Trophoblast cell (in vitro differentiated cells and primary cell): ENCODE results near the gene FYTTD1. TPM values are rescaled to one million over a fixed set of nuclear protein-coding genes. Genes with fewer than 3 reads are reported as not detected.

ENCODE experiments used
- DNase-seq, 2 donors: peaks; one replicate each; pipeline ENCODE4 v3.0.0-alpha.2; 2016
- H2AFZ ChIP-seq: 2 replicates; pipeline ENCODE4 v1.6.1; 2013; ENCODE audit warnings: low read length, moderate library complexity, mild to moderate bottlenecking; ENCODE audit not compliant: insufficient read depth, poor library complexity
- H2AK5ac ChIP-seq: 2 replicates; pipeline ENCODE4 v1.6.1; 2013; ENCODE audit warnings: mild to moderate bottlenecking, low read length
- H2BK120ac ChIP-seq: 2 replicates; pipeline ENCODE4 v1.6.1; 2013; ENCODE audit warnings: low read length, mild to moderate bottlenecking, moderate library complexity; ENCODE audit not compliant: insufficient read depth, poor library complexity
- H2BK12ac ChIP-seq: 2 replicates; pipeline ENCODE4 v1.6.1; 2013; ENCODE audit warnings: mild to moderate bottlenecking, low read length, moderate library complexity
- H2BK5ac ChIP-seq: 2 replicates; pipeline ENCODE4 v1.6.1; 2013; ENCODE audit warnings: low read length, low read depth, moderate library complexity, mild to moderate bottlenecking; ENCODE audit not compliant: poor library complexity
- H3K14ac ChIP-seq: 2 replicates; pipeline ENCODE4 v1.6.1; 2013; ENCODE audit warnings: mild to moderate bottlenecking, low read length
- H3K18ac ChIP-seq: 2 replicates; pipeline ENCODE4 v1.6.1; 2013; ENCODE audit warnings: mild to moderate bottlenecking, low read length
- H3K23ac ChIP-seq: 2 replicates; pipeline ENCODE4 v1.6.1; 2013; ENCODE audit warnings: low read length
- H3K27ac ChIP-seq: 2 replicates; pipeline ENCODE4 v1.5.1; 2013; ENCODE audit warnings: low read depth, mild to moderate bottlenecking, inconsistent platforms, low read length, moderate library complexity
- H3K27me3 ChIP-seq: 2 replicates; pipeline ENCODE4 v1.6.1; 2013; ENCODE audit warnings: inconsistent platforms, mild to moderate bottlenecking, low read length, moderate library complexity; ENCODE audit not compliant: insufficient read depth
- H3K36me3 ChIP-seq, 2 experiments: 1 replicate in 1 of 2; 2 replicates in 1 of 2; pipeline ENCODE4 v1.6.1; 2013; ENCODE audit warnings: low read length in 2 of 2, mild to moderate bottlenecking in 2 of 2, moderate library complexity in 1 of 2; ENCODE audit not compliant: insufficient read depth in 2 of 2, control insufficient read depth in 1 of 2
- H3K4ac ChIP-seq: 2 replicates; pipeline ENCODE4 v1.6.1; 2013; ENCODE audit warnings: low read depth, mild to moderate bottlenecking, low read length, moderate library complexity
- H3K4me1 ChIP-seq, 2 experiments: 1 replicate in 1 of 2; 2 replicates in 1 of 2; pipeline ENCODE4 v1.6.1; 2013; ENCODE audit warnings: low read length in 2 of 2, mild to moderate bottlenecking in 2 of 2, moderate library complexity in 1 of 2; ENCODE audit not compliant: insufficient read depth in 2 of 2, control insufficient read depth in 1 of 2
- H3K4me2 ChIP-seq: 2 replicates; pipeline ENCODE4 v1.6.1; 2013; ENCODE audit warnings: inconsistent platforms, mild to moderate bottlenecking, low read length, moderate library complexity
- H3K4me3 ChIP-seq: 2 replicates; pipeline ENCODE4 v1.5.1; 2013; ENCODE audit warnings: mild to moderate bottlenecking, low read depth, low read length, inconsistent platforms
- H3K79me1 ChIP-seq: one replicate; pipeline ENCODE4 v1.6.1; 2013; ENCODE audit warnings: low read length
- H3K79me2 ChIP-seq: 2 replicates; pipeline ENCODE4 v1.6.1; 2013; ENCODE audit warnings: low read length, mild to moderate bottlenecking; ENCODE audit not compliant: control insufficient read depth, insufficient read depth, poor library complexity
- H3K9ac ChIP-seq: 2 replicates; pipeline ENCODE4 v1.6.1; 2013; ENCODE audit warnings: mild to moderate bottlenecking, low read length
- H3K9me3 ChIP-seq: 2 replicates; pipeline ENCODE4 v1.6.1; 2013; ENCODE audit warnings: low read depth, mild to moderate bottlenecking, control low read depth, inconsistent platforms, low read length; ENCODE audit not compliant: insufficient read depth
- H4K12ac ChIP-seq: 2 replicates; pipeline ENCODE4 v1.6.1; 2013; ENCODE audit warnings: low read depth, mild to moderate bottlenecking, low read length, moderate library complexity
- H4K8ac ChIP-seq: 2 replicates; pipeline ENCODE4 v1.6.1; 2013; ENCODE audit warnings: low read depth, mild to moderate bottlenecking, low read length, moderate library complexity
- H4K91ac ChIP-seq: one replicate; pipeline ENCODE4 v1.6.1; 2013; ENCODE audit warnings: low read depth, mild to moderate bottlenecking, low read length, moderate library complexity
- WGBS: extraction: QIAGEN DNeasy Blood & Tissue Kit; methylation state at CpG from one replicate; pipeline ENCODE4 v1.1.7; 2013; ENCODE audit warnings: missing lambda C conversion rate; ENCODE audit not compliant: insufficient read length, insufficient coverage; ENCODE audit errors: extremely low coverage; 5-methylcytosine and 5-hydroxymethylcytosine counted together
- polyA plus RNA-seq: library from polyadenylated mRNA; stranded (reverse); fragments of 200-250 nt; gene quantifications from 2 replicates; pipeline ENCODE4 v1.2.3, GENCODE V29; 2013

FYTTD1 gene
- polyA plus RNA-seq, result 35.2 and 36.3 TPM in 2 replicates

- Histone ChIP-seq H3K14ac (peak within 1 kb of the TSS; percentile 80), H3K9ac (peak within 1 kb of the TSS; percentile 89), H4K91ac (peak within 1 kb of the TSS; percentile 57), H3K4me1 (peaks cover 4 to 6% of the 10 kb centered on the region in 2 experiments), H3K9me3 (no peaks in the 10 kb centered on the region), H3K4me3 (peak within 1 kb of the TSS; percentile 87), H2AK5ac (no peak within 1 kb of the TSS), H2BK120ac (peak within 1 kb of the TSS; percentile 45), H2BK12ac (no peak within 1 kb of the TSS), H3K27ac (peak within 1 kb of the TSS; percentile 59), H3K79me1 (peaks cover 7% of the 10 kb centered on the region), H3K79me2 (peaks cover 5% of the 10 kb centered on the region), H3K4me2 (peak within 1 kb of the TSS; percentile 83), H3K4ac (peak within 1 kb of the TSS; percentile 40), H4K12ac (no peak within 1 kb of the TSS), H3K23ac (no peak within 1 kb of the TSS), H3K27me3 (no peaks in the 10 kb centered on the region), H2BK5ac (no peak within 1 kb of the TSS), H4K8ac (peak within 1 kb of the TSS; percentile 61), H3K18ac (peak within 1 kb of the TSS; percentile 53), H3K36me3 (no peaks in the 10 kb centered on the region), H2AFZ (peak within 1 kb of the TSS; percentile 19)
- peak; percentile 83 to 91 for DNase-seq
- no CpG with 5 or more reads among the region's 104 CpGs for WGBS
Observed at GRCh38 chr3:197749601-197750395, at the start of gene FYTTD1. Gene FYTTD1 (plus strand): TSS chr3:197749883. CDS start chr3:197749972, 89 bp downstream.

DNA sequence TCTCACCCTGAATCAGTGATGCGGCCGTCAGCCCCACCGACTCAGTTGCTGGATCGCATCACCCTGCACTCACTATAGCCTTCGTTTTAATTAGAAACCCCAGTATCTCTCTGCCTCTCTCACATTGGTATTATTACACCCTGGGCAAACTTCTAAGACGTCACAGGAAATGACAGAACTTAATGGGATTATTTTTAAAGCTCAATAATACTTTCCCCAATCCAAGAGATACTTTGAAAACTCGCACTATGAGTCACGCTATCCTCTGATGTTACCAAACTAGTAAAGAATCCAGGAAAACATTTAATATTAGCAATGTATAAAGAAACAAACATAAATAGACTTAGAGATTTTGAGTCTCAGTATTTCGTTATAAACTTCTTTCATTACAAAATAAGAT is 49.6 kb upstream of the FYTTD1 start:
- H3K27me3 ChIP-seq, result no peaks in the 10 kb centered on the region
- no peak overlapping the region for H4K12ac ChIP-seq
- H3K9me3 ChIP-seq, result peaks cover 2% of the 10 kb centered on the region
- no peak overlapping the region for H3K23ac ChIP-seq
- no peaks in the 10 kb centered on the region for H3K4me1 ChIP-seq
- no peak overlapping the region for H4K91ac ChIP-seq
- no peak overlapping the region for H3K4ac ChIP-seq
- H3K18ac ChIP-seq, result no peak overlapping the region
- H2BK12ac ChIP-seq, result no peak overlapping the region
- no CpG with 5 or more reads among the region's 9 CpGs for WGBS
- no peak overlapping the region for H4K8ac ChIP-seq
- H3K4me2 ChIP-seq, result no peak overlapping the region
- H2BK120ac ChIP-seq, result no peak overlapping the region
- no peak for DNase-seq
- H3K4me3 ChIP-seq, result no peak overlapping the region
- H2AFZ ChIP-seq, result no peak overlapping the region
- no peak overlapping the region for H3K14ac ChIP-seq
- no peaks in the 10 kb centered on the region for H3K79me2 ChIP-seq
- H3K9ac ChIP-seq, result no peak overlapping the region
- no peak overlapping the region for H3K27ac ChIP-seq
- H3K79me1 ChIP-seq, result no peaks in the 10 kb centered on the region
- H2BK5ac ChIP-seq, result no peak overlapping the region
- no peak overlapping the region for H2AK5ac ChIP-seq
- peaks cover 30 to 35% of the 10 kb centered on the region in 2 experiments for H3K36me3 ChIP-seq

DNA sequence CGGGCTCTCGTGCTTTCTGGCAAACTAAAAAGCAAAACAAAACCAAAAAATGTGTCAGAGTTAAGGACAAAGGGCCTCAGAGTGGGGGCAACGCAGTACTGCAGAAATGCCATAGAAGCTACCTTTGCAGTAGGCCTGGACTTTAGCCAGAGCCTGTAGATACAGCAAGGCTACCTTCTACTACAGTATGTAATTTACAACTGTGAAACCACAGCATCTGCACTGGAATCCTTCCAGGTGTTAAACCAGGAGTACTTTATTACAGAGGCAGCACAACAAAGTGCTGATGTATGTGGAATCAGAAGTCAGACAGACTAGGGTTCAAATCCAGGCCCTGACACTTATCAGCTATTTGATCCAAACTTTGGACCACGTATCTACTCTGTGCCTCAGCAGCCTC is 47.8 kb upstream of the FYTTD1 start:
- H3K79me1 ChIP-seq, result no peaks in the 10 kb centered on the region
- no peak overlapping the region for H4K91ac ChIP-seq
- no peak overlapping the region for H3K27ac ChIP-seq
- no peaks in the 10 kb centered on the region for H3K4me1 ChIP-seq
- H3K79me2 ChIP-seq, result no peaks in the 10 kb centered on the region
- no peak overlapping the region for H2AK5ac ChIP-seq
- peaks cover 2% of the 10 kb centered on the region for H3K9me3 ChIP-seq
- no peak overlapping the region for H2BK5ac ChIP-seq
- no peak overlapping the region for H2BK12ac ChIP-seq
- H3K18ac ChIP-seq, result no peak overlapping the region
- H4K12ac ChIP-seq, result no peak overlapping the region
- peaks cover 29 to 35% of the 10 kb centered on the region in 2 experiments for H3K36me3 ChIP-seq
- no peak overlapping the region for H3K4me2 ChIP-seq
- no peak overlapping the region for H3K4me3 ChIP-seq
- H3K27me3 ChIP-seq, result no peaks in the 10 kb centered on the region
- no peak overlapping the region for H3K23ac ChIP-seq
- no peak for DNase-seq
- no peak overlapping the region for H4K8ac ChIP-seq
- no peak overlapping the region for H2AFZ ChIP-seq
- H3K14ac ChIP-seq, result no peak overlapping the region
- no CpG with 5 or more reads among the region's 4 CpGs for WGBS
- no peak overlapping the region for H3K4ac ChIP-seq
- no peak overlapping the region for H3K9ac ChIP-seq
- no peak overlapping the region for H2BK120ac ChIP-seq

- no peak overlapping the region for H2BK12ac ChIP-seq
- no peak overlapping the region for H4K12ac ChIP-seq
- H3K18ac ChIP-seq, result no peak overlapping the region
- no peaks in the 10 kb centered on the region for H3K9me3 ChIP-seq
- no CpG with 5 or more reads among the region's 7 CpGs for WGBS
- H3K4me3 ChIP-seq, result no peak overlapping the region
- H3K79me2 ChIP-seq, result no peaks in the 10 kb centered on the region
- no peaks in the 10 kb centered on the region for H3K79me1 ChIP-seq
- no peak overlapping the region for H3K27ac ChIP-seq
- H3K27me3 ChIP-seq, result no peaks in the 10 kb centered on the region
- no peak overlapping the region for H3K14ac ChIP-seq
- no peak overlapping the region for H2BK120ac ChIP-seq
- H4K91ac ChIP-seq, result no peak overlapping the region
- H2BK5ac ChIP-seq, result no peak overlapping the region
- H3K4me2 ChIP-seq, result no peak overlapping the region
- no peaks in the 10 kb centered on the region for H3K4me1 ChIP-seq
- no peak overlapping the region for H3K4ac ChIP-seq
- no peak overlapping the region for H3K23ac ChIP-seq
- no peak overlapping the region for H2AFZ ChIP-seq
- no peak overlapping the region for H3K9ac ChIP-seq
- H2AK5ac ChIP-seq, result no peak overlapping the region
- peaks cover 14 to 19% of the 10 kb centered on the region in 2 experiments for H3K36me3 ChIP-seq
- DNase-seq, result no peak
- no peak overlapping the region for H4K8ac ChIP-seq
Observed at GRCh38 chr3:197706658-197707057, 43.0 kb upstream of the FYTTD1 start.
